PC-9 (cell line): ENCODE data around the gene GLP2R. TPM values are rescaled to one million over a fixed set of nuclear protein-coding genes. Genes with fewer than 3 reads are reported as not detected.

Source experiments
- BruUV-seq: library from RNA; stranded (reverse); fragments of 400-500 nt; replicated peaks from 2 replicates; lab custom pipeline; 2021; lab: Mats Ljungman, UMichigan
- CTCF ChIA-PET: fragments of 300-600 bp; sonication (Branson Sonifier 250); formaldehyde crosslinking; loops from one replicate; lab custom pipeline; 2022; ENCODE audit warnings: antibody characterized with exemption; lab: Charles Lee
- POLR2A ChIA-PET: fragments of 300-600 bp; sonication (Branson Sonifier 250); formaldehyde crosslinking; loops from one replicate; lab custom pipeline; 2022; ENCODE audit warnings: antibody characterized with exemption; ENCODE audit not compliant: unreplicated experiment; lab: Charles Lee
- DNase-seq, 2 experiments: peaks; one replicate each; pipeline versions ENCODE4 v3.0.0 to v3.0.0-alpha.2; 2015 to 2022; ENCODE audit warnings: mixed read lengths in 1 of 2
- H2AFZ ChIP-seq: fragments of 200-600 bp; sonication (generic); 2 replicates; pipeline ENCODE4 v1.8.1; 2017; ENCODE audit warnings: antibody characterized with exemption
- H3F3A ChIP-seq: fragments of 200-600 bp; sonication (generic); 2 replicates; pipeline ENCODE4 v1.8.1; 2017; ENCODE audit warnings: antibody characterized with exemption, mild to moderate bottlenecking, low read depth; ENCODE audit not compliant: insufficient read depth
- H3K27ac ChIP-seq: fragments of 200-600 bp; sonication (generic); 2 replicates; pipeline ENCODE4 v1.6.1; 2016; ENCODE audit warnings: mixed run types
- H3K27me3 ChIP-seq: fragments of 200-600 bp; sonication (generic); 2 replicates; pipeline ENCODE4 v1.6.1; 2016; ENCODE audit warnings: low read depth, mixed run types; ENCODE audit not compliant: insufficient read depth
- H3K36me3 ChIP-seq: fragments of 200-600 bp; sonication (generic); 2 replicates; pipeline ENCODE4 v1.6.1; 2016; ENCODE audit warnings: low read depth, mixed run types
- H3K4me1 ChIP-seq: fragments of 200-600 bp; sonication (generic); replicated peaks from 2 replicates; pipeline ENCODE4 v1.6.1; 2016; ENCODE audit warnings: mixed run types; ENCODE audit not compliant: insufficient read depth
- H3K4me2 ChIP-seq: fragments of 200-600 bp; sonication (generic); 2 replicates; pipeline ENCODE4 v1.6.1; 2017; ENCODE audit warnings: mixed run types
- H3K4me3 ChIP-seq: fragments of 200-600 bp; sonication (generic); 2 replicates; pipeline ENCODE4 v1.6.1; 2016; ENCODE audit warnings: mixed run types
- H3K79me2 ChIP-seq: fragments of 200-600 bp; sonication (generic); 2 replicates; pipeline ENCODE4 v1.6.1; 2017; ENCODE audit warnings: low read depth, mixed run types
- H3K9me2 ChIP-seq: fragments of 200-600 bp; sonication (generic); 2 replicates; pipeline ENCODE4 v1.8.1; 2017; ENCODE audit warnings: mild to moderate bottlenecking; ENCODE audit not compliant: insufficient read depth
- H3K9me3 ChIP-seq: fragments of 200-600 bp; sonication (generic); 2 replicates; pipeline ENCODE4 v1.8.1; 2016; ENCODE audit warnings: low read depth; ENCODE audit not compliant: insufficient read depth
- H4K20me1 ChIP-seq: fragments of 200-600 bp; sonication (generic); 2 replicates; pipeline ENCODE4 v1.8.1; 2017; ENCODE audit not compliant: insufficient read depth
- EZH2 ChIP-seq: fragments of 200-600 bp; sonication (generic); IDR thresholded peaks from 2 replicates; pipeline ENCODE4 v1.8.0; 2017; ENCODE audit warnings: antibody characterized with exemption, low read depth
- intact Hi-C: fragments of 100-400 bp; cut with micrococcal nuclease; formaldehyde crosslinking; loops from one replicate; pipeline ENCODE4 v1.10.0; 2022; ENCODE audit not compliant: unreplicated experiment
- total RNA-seq: library from RNA; stranded (reverse); gene quantifications from 2 replicates; pipeline ENCODE4 v1.2.3, GENCODE V29; 2021
- TF ChIP-seq, protein P1 (sequence below): fragments of 200-600 bp; sonication (generic); conservative IDR thresholded peaks from 2 replicates; pipeline ENCODE4 v1.6.1; 2017; ENCODE audit warnings: mixed run types, antibody characterized with exemption, mild to moderate bottlenecking, moderate library complexity

GLP2R gene
- total RNA-seq, 1 experiment from 2014 or later, result 3.2 TPM

DNA sequence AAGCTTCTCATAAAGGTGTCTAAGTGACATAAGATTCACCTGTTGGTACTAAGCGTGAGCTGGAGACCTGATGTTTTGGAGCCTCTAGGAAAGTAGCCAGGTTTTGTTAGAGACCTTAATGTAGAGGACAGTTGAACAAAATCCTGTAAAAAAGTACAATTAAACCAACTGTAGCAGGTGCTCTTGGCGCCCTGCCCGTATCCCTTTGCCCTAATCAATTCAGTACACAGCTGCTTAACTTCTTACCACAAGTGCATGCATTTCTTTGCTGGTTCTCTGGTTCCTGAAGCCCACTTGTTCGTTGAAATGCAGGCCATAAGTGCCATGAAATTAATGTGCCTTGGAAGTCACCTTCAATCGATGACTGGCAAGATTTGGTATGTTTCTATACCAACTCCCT lies 24.4 kb downstream of the GLP2R start:
- no peaks in the 10 kb centered on the region for H3K36me3 ChIP-seq
- POLR2A ChIA-PET, result no interaction called here
- intact Hi-C loops, result no loop called here
- H3K9me3 ChIP-seq, result no peaks in the 10 kb centered on the region
- H3K79me2 ChIP-seq, result no peaks in the 10 kb centered on the region
- CTCF ChIA-PET, result no interaction called here
- H3F3A ChIP-seq, result no peaks in the 10 kb centered on the region
- no peak for DNase-seq
- BruUV-seq, result no TSS peak
- no peaks in the 10 kb centered on the region for H3K4me1 ChIP-seq
- no peaks in the 10 kb centered on the region for H3K27me3 ChIP-seq
- H2AFZ ChIP-seq, result no peak overlapping the region
- no peaks in the 10 kb centered on the region for H4K20me1 ChIP-seq
- no peaks in the 10 kb centered on the region for H3K9me2 ChIP-seq
- H3K4me3 ChIP-seq, result no peak overlapping the region
- H3K27ac ChIP-seq, result no peak overlapping the region
- TF ChIP-seq EZH2, result no peak
- TF ChIP-seq, protein P1, sequence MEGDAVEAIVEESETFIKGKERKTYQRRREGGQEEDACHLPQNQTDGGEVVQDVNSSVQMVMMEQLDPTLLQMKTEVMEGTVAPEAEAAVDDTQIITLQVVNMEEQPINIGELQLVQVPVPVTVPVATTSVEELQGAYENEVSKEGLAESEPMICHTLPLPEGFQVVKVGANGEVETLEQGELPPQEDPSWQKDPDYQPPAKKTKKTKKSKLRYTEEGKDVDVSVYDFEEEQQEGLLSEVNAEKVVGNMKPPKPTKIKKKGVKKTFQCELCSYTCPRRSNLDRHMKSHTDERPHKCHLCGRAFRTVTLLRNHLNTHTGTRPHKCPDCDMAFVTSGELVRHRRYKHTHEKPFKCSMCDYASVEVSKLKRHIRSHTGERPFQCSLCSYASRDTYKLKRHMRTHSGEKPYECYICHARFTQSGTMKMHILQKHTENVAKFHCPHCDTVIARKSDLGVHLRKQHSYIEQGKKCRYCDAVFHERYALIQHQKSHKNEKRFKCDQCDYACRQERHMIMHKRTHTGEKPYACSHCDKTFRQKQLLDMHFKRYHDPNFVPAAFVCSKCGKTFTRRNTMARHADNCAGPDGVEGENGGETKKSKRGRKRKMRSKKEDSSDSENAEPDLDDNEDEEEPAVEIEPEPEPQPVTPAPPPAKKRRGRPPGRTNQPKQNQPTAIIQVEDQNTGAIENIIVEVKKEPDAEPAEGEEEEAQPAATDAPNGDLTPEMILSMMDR, result no peak
- H3K4me2 ChIP-seq, result no peak overlapping the region

DNA sequence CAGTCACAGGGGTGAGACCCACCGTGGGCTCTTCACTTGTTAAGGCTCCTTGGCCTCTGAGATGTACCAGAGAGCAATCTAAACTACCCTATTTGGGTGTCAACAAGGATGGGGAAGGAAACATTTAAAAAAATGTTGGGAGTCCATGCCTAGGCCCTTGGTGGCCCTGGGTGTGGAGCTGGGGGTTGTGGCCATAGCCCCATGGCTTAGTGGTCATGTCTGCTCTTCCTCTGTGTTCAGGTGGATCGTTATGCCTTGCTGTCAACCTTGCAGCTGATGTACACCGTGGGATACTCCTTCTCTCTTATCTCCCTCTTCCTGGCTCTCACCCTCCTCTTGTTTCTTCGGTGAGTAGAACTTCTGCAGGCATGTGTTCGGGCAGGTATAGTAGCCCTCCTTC lies 28.5 kb downstream of the GLP2R start:
- Histone ChIP-seq H3K4me2 (no peak overlapping the region), H4K20me1 (no peaks in the 10 kb centered on the region), H3K9me3 (no peaks in the 10 kb centered on the region), H3K4me3 (no peak overlapping the region), H3K79me2 (no peaks in the 10 kb centered on the region), H2AFZ (no peak overlapping the region), H3F3A (no peaks in the 10 kb centered on the region), H3K36me3 (no peaks in the 10 kb centered on the region), H3K27ac (no peak overlapping the region), H3K27me3 (no peaks in the 10 kb centered on the region), H3K9me2 (no peaks in the 10 kb centered on the region), H3K4me1 (no peaks in the 10 kb centered on the region)
- POLR2A ChIA-PET, result no interaction called here
- TF ChIP-seq, protein P1, result no peak
- TF ChIP-seq EZH2, result no peak
- intact Hi-C loops, result no loop called here
- BruUV-seq, result no TSS peak
- no peak for DNase-seq
- CTCF ChIA-PET, result no interaction called here

- no peak overlapping the region for H3K4me2 ChIP-seq
- intact Hi-C loops, result no loop called here
- TF ChIP-seq, protein P1, result no peak
- TF ChIP-seq EZH2, result no peak
- no peaks in the 10 kb centered on the region for H3K27me3 ChIP-seq
- no peak overlapping the region for H3K27ac ChIP-seq
- no peaks in the 10 kb centered on the region for H3K9me2 ChIP-seq
- DNase-seq, result no peak
- H3K4me3 ChIP-seq, result no peak overlapping the region
- BruUV-seq, result no TSS peak
- H3K4me1 ChIP-seq, result no peaks in the 10 kb centered on the region
- H3K36me3 ChIP-seq, result no peaks in the 10 kb centered on the region
- H3K79me2 ChIP-seq, result no peaks in the 10 kb centered on the region
- ChIA-PET CTCF (no interaction called here), POLR2A (no interaction called here)
- no peaks in the 10 kb centered on the region for H3K9me3 ChIP-seq
- H2AFZ ChIP-seq, result no peak overlapping the region
- H4K20me1 ChIP-seq, result no peaks in the 10 kb centered on the region
- H3F3A ChIP-seq, result no peaks in the 10 kb centered on the region
These were observed 29.3 kb downstream of the GLP2R start for GRCh38 chr17:9855036-9855435.
